HepG2 (cell line): ENCODE data around the gene KRTAP3-1. TPM values are rescaled to one million over a fixed set of nuclear protein-coding genes. Genes with fewer than 3 reads are reported as not detected.
A peak's percentile ranks its signal among the peaks of the same experiment; 100 is the strongest.

Source experiments
- ATAC-seq: fragments of 200-7000 bp; cut with Tn5 transposase; 3 replicates; pipeline ENCODE4 v1.9.1; 2020; ENCODE audit warnings: mild to moderate bottlenecking, moderate library complexity
- BruUV-seq: library from RNA; stranded (reverse); fragments of 400-500 nt; replicated peaks from 2 replicates; lab custom pipeline; 2021; lab: Mats Ljungman, UMichigan
- CTCF ChIA-PET: fragments of 300-600 bp; formaldehyde crosslinking; extraction: SDS; loops from one replicate; lab custom pipeline; 2021; ENCODE audit warnings: low total read pairs, inconsistent platforms, low intra/inter-chr PET ratio; lab: Yijun Ruan, JAX
- POLR2A ChIA-PET: fragments of 350-600 bp; sonication (Branson Sonifier 250); formaldehyde crosslinking; loops from one replicate; lab custom pipeline; 2020; ENCODE audit warnings: antibody characterized with exemption, inconsistent platforms; lab: Yijun Ruan, JAX
- DNase-seq: peaks from one replicate; pipeline ENCODE4 v3.0.0-alpha.2; 2015; ENCODE audit warnings: low spot score
- FAIRE-seq: peaks from 3 replicates; lab custom pipeline; 2011; peaks lifted over from hg19 to GRCh38; lab: Jason Lieb, UNC
- H2AFZ ChIP-seq: one replicate; pipeline ENCODE4 v1.6.1; 2011; ENCODE audit warnings: low read length, inconsistent platforms
- H3K27ac ChIP-seq: fragments of 300-600 bp; 3 replicates; pipeline ENCODE4 v1.8.0; 2011; ENCODE audit warnings: mixed run types, mild to moderate bottlenecking, mixed read lengths, low read length, inconsistent platforms; ENCODE audit not compliant: insufficient read depth; ENCODE audit errors: extremely low read length
- H3K27me3 ChIP-seq, 2 experiments: fragments of 200-600 bp in 1 of 2; 2 replicates in 1 of 2; 3 replicates in 1 of 2; pipeline versions ENCODE4 v1.6.0 to v1.8.0; 2011; ENCODE audit warnings: low read length in 2 of 2, mild to moderate bottlenecking in 2 of 2, moderate library complexity in 2 of 2, inconsistent platforms in 1 of 2; ENCODE audit not compliant: insufficient read depth in 2 of 2, control insufficient read depth in 1 of 2
- H3K36me3 ChIP-seq, 2 experiments: fragments of 200-600 bp in 1 of 2; replicated peaks in 1 of 2; 2 replicates in 1 of 2; 3 replicates in 1 of 2; pipeline versions ENCODE4 v1.5.1 to v1.8.0; 2011; ENCODE audit warnings: low read length in 2 of 2, inconsistent platforms in 1 of 2; ENCODE audit not compliant: insufficient read depth in 2 of 2, control insufficient read depth in 1 of 2
- H3K4me1 ChIP-seq: 2 replicates; pipeline ENCODE4 v1.5.1; 2012; ENCODE audit warnings: low read length, inconsistent platforms; ENCODE audit not compliant: insufficient read depth
- H3K4me2 ChIP-seq: 2 replicates; pipeline ENCODE4 v1.6.0; 2011; ENCODE audit warnings: low read depth, low read length, inconsistent platforms
- H3K4me3 ChIP-seq, 3 experiments: fragments of 200-600 bp in 1 of 3; sonication (generic), shearing (Covaris generic) in 1 of 3; replicated peaks in 1 of 3; 2 replicates each; pipeline ENCODE4 v1.5.1; 2011 to 2016; ENCODE audit warnings: low read length in 3 of 3, inconsistent platforms in 2 of 3, low read depth in 2 of 3, mild to moderate bottlenecking in 2 of 3, control low read depth in 1 of 3, mixed read lengths in 1 of 3; ENCODE audit not compliant: insufficient read depth in 1 of 3
- H3K79me2 ChIP-seq: one replicate; pipeline ENCODE4 v1.6.1; 2011; ENCODE audit warnings: low read length, inconsistent platforms; ENCODE audit not compliant: insufficient read depth
- H3K9ac ChIP-seq: 2 replicates; pipeline ENCODE4 v1.6.0; 2011; ENCODE audit warnings: mild to moderate bottlenecking, low read depth, low read length, inconsistent platforms; ENCODE audit not compliant: insufficient read depth
- H3K9me3 ChIP-seq: 2 replicates; pipeline ENCODE4 v1.5.1; 2012; ENCODE audit warnings: mild to moderate bottlenecking, low read length
- H4K20me1 ChIP-seq: 2 replicates; pipeline ENCODE4 v1.6.0; 2011; ENCODE audit warnings: inconsistent platforms, mild to moderate bottlenecking, low read length, moderate library complexity; ENCODE audit not compliant: insufficient read depth
- ERF ChIP-seq: IDR thresholded peaks from 2 replicates; pipeline ENCODE4 v1.6.1; 2018; ENCODE audit warnings: missing biosample characterization, missing genetic modification reagents
- ETV6 ChIP-seq: sonication (generic); formaldehyde crosslinking; conservative IDR thresholded peaks from 2 replicates; pipeline ENCODE4 v1.4.0; 2020; ENCODE audit warnings: missing genetic modification reagents
- EZH2 ChIP-seq: conservative IDR thresholded peaks from 2 replicates; pipeline ENCODE4 v1.6.1; 2012; ENCODE audit warnings: mild to moderate bottlenecking, low read depth, low read length, moderate library complexity
- MAFF ChIP-seq: IDR thresholded peaks from 2 replicates; pipeline ENCODE4 v1.6.1; 2011; ENCODE audit warnings: low read depth, low read length, improper control_type of control experiment
- MAFK ChIP-seq, 2 experiments: IDR thresholded peaks in 1 of 2; conservative IDR thresholded peaks in 1 of 2; 2 replicates each; pipeline ENCODE4 v1.6.1; 2011; ENCODE audit warnings: improper control_type of control experiment in 2 of 2, low read length in 2 of 2
- TSC22D2 ChIP-seq: sonication (generic); formaldehyde crosslinking; IDR thresholded peaks from 2 replicates; pipeline ENCODE4 v1.5.1; 2020; ENCODE audit warnings: missing genetic modification reagents, mild to moderate bottlenecking, borderline replicate concordance
- ZBTB7A ChIP-seq: sonication (generic); formaldehyde crosslinking; IDR thresholded peaks from 2 replicates; pipeline ENCODE4 v1.8.0; 2022; ENCODE audit warnings: mild to moderate bottlenecking, missing genetic modification reagents
- ZFP36L1 ChIP-seq: sonication (generic); formaldehyde crosslinking; IDR thresholded peaks from 2 replicates; pipeline ENCODE4 v1.8.0; 2022; ENCODE audit warnings: mild to moderate bottlenecking, missing genetic modification reagents, moderate library complexity
- ZFY ChIP-seq: sonication (generic); formaldehyde crosslinking; IDR thresholded peaks from 2 replicates; pipeline ENCODE4 v1.4.0; 2020; ENCODE audit warnings: missing genetic modification reagents
- ZNF24 ChIP-seq: fragments of 450-650 bp; IDR thresholded peaks from 2 replicates; pipeline ENCODE4 v1.6.1; 2017; ENCODE audit warnings: antibody characterized with exemption, mild to moderate bottlenecking
- WGBS: methylation state at CpG from one replicate; pipeline ENCODE4 v1.1.6; 2017; ENCODE audit warnings: low lambda C conversion rate; 5-methylcytosine and 5-hydroxymethylcytosine counted together
- in situ Hi-C: cut with HindIII; loops from 2 replicates; pipeline ENCODE4 v1.10.0; 2017; ENCODE audit warnings: low pct_unique_long_range_greater_than_20kb; ENCODE audit not compliant: extremely low pct_ligation_motif_present
- intact Hi-C: fragments of 100-400 bp; cut with micrococcal nuclease; formaldehyde crosslinking; loops from one replicate; pipeline ENCODE4 v1.10.0; 2022; ENCODE audit not compliant: unreplicated experiment
- polyA plus RNA-seq, 8 experiments: library from polyadenylated mRNA; depleted of rRNA in 3 of 8; stranded (reverse) in 7 of 8; unstranded in 1 of 8; fragments of >200 nt; fragmentation: Illumina TruSeq in 4 of 8; extraction: Trizol in 4 of 8; gene quantifications; 2 replicates each; pipeline versions ENCODE4 v1.2.1 to v1.2.3, GENCODE V29; 2011 to 2016; ENCODE audit warnings: low read depth in 4 of 8, missing spikeins in 1 of 8, mixed read lengths in 1 of 8; ENCODE audit not compliant: insufficient read depth in 1 of 8
- total RNA-seq, 5 experiments: library from RNA; depleted of rRNA; stranded (reverse); fragments of >200 nt; fragmentation: Illumina TruSeq; extraction: Trizol; gene quantifications; 2 replicates each; pipeline ENCODE4 v1.2.3, GENCODE V29; 2016; ENCODE audit warnings: low read depth in 1 of 5
- TF ChIP-seq, protein P1 (sequence below): sonication (generic); formaldehyde crosslinking; IDR thresholded peaks from 2 replicates; pipeline ENCODE4 v1.5.1; 2020; ENCODE audit warnings: missing genetic modification reagents, mild to moderate bottlenecking, borderline replicate concordance
- TF ChIP-seq, protein P2 (sequence below): IDR thresholded peaks from 2 replicates; pipeline ENCODE4 v1.6.1; 2016; ENCODE audit warnings: mild to moderate bottlenecking, missing biosample characterization, missing genetic modification reagents
- TF ChIP-seq, protein P3 (sequence below): IDR thresholded peaks from 2 replicates; pipeline ENCODE4 v1.6.1; 2016
- TF ChIP-seq, protein P4 (sequence below): sonication (generic); formaldehyde crosslinking; IDR thresholded peaks from 2 replicates; pipeline ENCODE4 v1.4.0; 2020; ENCODE audit warnings: missing genetic modification reagents, mild to moderate bottlenecking, borderline replicate concordance

Gene KRTAP3-1
- total and polyA plus RNA-seq, 2 of the 13 experiments (the other 11 are each of a cell fraction or from before 2014, with no cell fraction given), result 0.29 to 3.7 TPM

DNA sequence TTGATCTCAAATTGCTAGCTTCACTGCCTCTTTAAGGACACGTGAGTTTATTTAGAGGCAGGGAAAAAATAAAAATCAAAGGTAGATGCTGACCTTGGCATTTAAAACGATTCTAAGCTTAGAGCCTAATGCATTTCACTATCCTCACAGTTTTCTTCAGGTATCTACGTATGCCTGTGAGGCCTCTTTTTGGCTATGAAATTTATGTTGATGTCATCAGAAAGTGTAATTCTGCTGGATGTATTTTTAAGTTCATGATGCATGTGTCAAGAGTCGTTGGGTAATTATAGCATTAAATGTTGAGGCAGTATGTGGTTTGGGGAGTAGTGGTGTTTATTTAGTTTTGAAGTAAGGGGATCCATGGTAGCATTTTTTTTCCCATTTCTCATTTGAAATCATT lies 5.0 kb downstream of the KRTAP3-1 start:
- no TSS peak for BruUV-seq
- Histone ChIP-seq H2AFZ (no peak overlapping the region), H3K9me3 (no peaks in the 10 kb centered on the region), H3K4me3 (no peak overlapping the region), H3K27ac (no peak overlapping the region), H3K4me2 (no peak overlapping the region), H3K79me2 (no peaks in the 10 kb centered on the region), H4K20me1 (no peaks in the 10 kb centered on the region), H3K9ac (no peak overlapping the region), H3K4me1 (peaks cover 63% of the 10 kb centered on the region), H3K36me3 (no peaks in the 10 kb centered on the region), H3K27me3 (no peaks in the 10 kb centered on the region)
- WGBS, result 61% methylated on average over 4 of the region's 4 CpGs
- no peak for ATAC-seq
- in situ Hi-C loops, result loop anchor here (5.0 kb wide), 2 partner anchors 42 to 92 kb away; no protein-coding TSS in a partner anchor
- TF ChIP-seq ETV6 (CRISPR knock-in tag) (no peak), ZBTB7A (CRISPR knock-in tag) (no peak), ERF (CRISPR knock-in tag) (no peak), MAFK (conservative IDR thresholded peaks at IDR 0.05 in 1 of 2, IDR thresholded peaks at IDR 0.05 in 1 of 2; ENCODE audit: low read length in 2 of 2) (peak; percentile 89 to 94), ZFY (CRISPR knock-in tag) (no peak), ZFP36L1 (no peak), EZH2 (no peak), ZNF24 (no peak), TSC22D2 (CRISPR knock-in tag) (no peak), MAFF (peak; percentile 87)
- TF ChIP-seq, protein P1, sequence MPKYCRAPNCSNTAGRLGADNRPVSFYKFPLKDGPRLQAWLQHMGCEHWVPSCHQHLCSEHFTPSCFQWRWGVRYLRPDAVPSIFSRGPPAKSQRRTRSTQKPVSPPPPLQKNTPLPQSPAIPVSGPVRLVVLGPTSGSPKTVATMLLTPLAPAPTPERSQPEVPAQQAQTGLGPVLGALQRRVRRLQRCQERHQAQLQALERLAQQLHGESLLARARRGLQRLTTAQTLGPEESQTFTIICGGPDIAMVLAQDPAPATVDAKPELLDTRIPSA (CRISPR knock-in tag), result no peak
- TF ChIP-seq, protein P2, sequence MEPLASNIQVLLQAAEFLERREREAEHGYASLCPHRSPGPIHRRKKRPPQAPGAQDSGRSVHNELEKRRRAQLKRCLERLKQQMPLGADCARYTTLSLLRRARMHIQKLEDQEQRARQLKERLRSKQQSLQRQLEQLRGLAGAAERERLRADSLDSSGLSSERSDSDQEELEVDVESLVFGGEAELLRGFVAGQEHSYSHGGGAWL (CRISPR knock-in tag), result no peak
- TF ChIP-seq, protein P3, sequence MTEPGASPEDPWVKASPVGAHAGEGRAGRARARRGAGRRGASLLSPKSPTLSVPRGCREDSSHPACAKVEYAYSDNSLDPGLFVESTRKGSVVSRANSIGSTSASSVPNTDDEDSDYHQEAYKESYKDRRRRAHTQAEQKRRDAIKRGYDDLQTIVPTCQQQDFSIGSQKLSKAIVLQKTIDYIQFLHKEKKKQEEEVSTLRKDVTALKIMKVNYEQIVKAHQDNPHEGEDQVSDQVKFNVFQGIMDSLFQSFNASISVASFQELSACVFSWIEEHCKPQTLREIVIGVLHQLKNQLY, result no peak
- TF ChIP-seq, protein P4, sequence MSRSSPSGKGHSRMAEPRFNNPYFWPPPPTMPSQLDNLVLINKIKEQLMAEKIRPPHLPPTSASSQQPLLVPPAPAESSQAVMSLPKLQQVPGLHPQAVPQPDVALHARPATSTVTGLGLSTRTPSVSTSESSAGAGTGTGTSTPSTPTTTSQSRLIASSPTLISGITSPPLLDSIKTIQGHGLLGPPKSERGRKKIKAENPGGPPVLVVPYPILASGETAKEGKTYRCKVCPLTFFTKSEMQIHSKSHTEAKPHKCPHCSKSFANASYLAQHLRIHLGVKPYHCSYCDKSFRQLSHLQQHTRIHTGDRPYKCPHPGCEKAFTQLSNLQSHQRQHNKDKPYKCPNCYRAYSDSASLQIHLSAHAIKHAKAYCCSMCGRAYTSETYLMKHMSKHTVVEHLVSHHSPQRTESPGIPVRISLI (CRISPR knock-in tag), result no peak
- CTCF ChIA-PET, result no interaction called here
- intact Hi-C loops, result no loop called here
- DNase-seq, result no peak
- no peak for FAIRE-seq
- POLR2A ChIA-PET, result no interaction called here
